Endothelial cell of hepatic sinusoid (primary cell): ENCODE data around the gene P2RY6.
"Not testable (repeated sequence)": the region's sequence is repeated elsewhere in the genome, so short reads cannot be mapped to it uniquely, and the experiment has no call there.

ENCODE experiments used
- in situ Hi-C: cut with HindIII; loops from 2 replicates; pipeline ENCODE4 v1.10.0; 2017; ENCODE audit warnings: low sequenced_read_pairs

The P2RY6 gene

GRCh38 chr11:73258104-73259035, 13.8 kb upstream of the P2RY6 start:
- in situ Hi-C loops: no loop called here

GRCh38 chr11:73259406-73260126, 12.6 kb upstream of the P2RY6 start:
- in situ Hi-C loops: no loop called here

- in situ Hi-C loops: no loop called here
Measured at GRCh38 chr11:73260127-73260457, 12.0 kb upstream of the P2RY6 start.

GRCh38 chr11:73262851-73263495, 9.2 kb upstream of the P2RY6 start:
- in situ Hi-C loops: no loop called here

- in situ Hi-C loops: no loop called here
Measured at GRCh38 chr11:73263640-73264039, 8.5 kb upstream of the P2RY6 start.

GRCh38 chr11:73265278-73265810, 6.8 kb upstream of the P2RY6 start:
- in situ Hi-C loops: loop anchor here (5.0 kb wide), 1 partner anchor 73 kb away; no protein-coding TSS in a partner anchor

DNA sequence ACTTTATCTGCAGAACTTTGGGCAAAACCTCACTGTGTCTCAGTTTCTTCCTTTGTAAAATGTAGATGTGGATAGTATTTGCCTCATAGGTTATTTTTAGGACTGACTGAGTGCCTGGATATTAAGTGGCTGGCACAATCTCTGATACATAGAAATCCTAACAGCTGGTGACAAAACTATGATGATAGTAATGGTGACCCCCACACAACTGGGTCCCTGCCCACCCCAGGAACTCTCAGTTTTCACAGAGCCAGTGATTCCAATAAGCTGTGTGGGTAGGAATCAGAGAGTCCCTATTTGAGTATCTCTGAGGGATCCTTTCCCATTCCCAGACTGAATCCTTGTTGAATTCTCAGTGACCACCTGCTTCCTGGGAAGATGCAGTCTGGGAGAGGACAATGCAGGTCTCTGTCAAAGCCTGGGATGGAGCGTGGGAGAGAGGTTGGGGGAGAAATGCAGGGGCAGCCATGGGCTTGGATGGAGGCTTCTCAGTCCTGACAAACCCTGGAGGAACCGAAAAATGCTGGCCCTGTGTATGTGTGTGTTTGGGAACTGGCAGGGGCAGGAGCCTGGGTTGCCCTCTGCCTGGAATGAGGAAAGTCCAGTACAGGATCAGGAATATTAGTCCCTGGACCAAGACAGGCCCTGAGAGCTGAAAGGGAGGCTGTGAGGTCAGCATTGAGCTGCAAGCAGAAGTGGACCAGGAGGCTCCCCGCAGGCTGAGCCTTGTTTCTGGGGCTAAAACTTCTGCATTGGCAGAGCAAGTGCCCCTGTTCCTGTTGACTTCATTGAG, 6.1 kb upstream of the P2RY6 start:
- in situ Hi-C loops: loop anchor here (5.0 kb wide), 1 partner anchor 74 kb away; no protein-coding TSS in a partner anchor

DNA sequence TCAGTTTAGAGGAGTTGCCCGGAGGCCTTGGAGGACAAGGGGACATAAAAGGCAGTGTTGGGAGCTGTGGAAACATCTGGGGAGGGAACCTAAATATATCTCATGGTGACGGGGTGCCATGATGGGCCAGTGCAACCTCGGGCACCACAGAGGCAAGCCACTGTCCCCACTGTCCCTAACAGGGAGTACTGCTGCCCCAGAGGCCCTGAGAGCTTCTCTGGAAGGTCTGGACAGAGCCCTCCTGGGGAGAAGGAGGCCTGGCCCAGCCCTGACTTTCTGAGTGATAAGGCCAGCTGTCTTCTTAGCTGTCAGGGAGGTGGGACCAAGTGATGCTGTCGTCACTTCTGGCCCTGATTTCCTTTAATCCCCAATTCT, 5.5 kb upstream of the P2RY6 start:
- in situ Hi-C loops: loop anchor here (5.0 kb wide), 1 partner anchor 74 kb away; no protein-coding TSS in a partner anchor

GRCh38 chr11:73267122-73267846, 4.9 kb upstream of the P2RY6 start:
- in situ Hi-C loops: loop anchor here (5.0 kb wide), 1 partner anchor 75 kb away; no protein-coding TSS in a partner anchor

DNA sequence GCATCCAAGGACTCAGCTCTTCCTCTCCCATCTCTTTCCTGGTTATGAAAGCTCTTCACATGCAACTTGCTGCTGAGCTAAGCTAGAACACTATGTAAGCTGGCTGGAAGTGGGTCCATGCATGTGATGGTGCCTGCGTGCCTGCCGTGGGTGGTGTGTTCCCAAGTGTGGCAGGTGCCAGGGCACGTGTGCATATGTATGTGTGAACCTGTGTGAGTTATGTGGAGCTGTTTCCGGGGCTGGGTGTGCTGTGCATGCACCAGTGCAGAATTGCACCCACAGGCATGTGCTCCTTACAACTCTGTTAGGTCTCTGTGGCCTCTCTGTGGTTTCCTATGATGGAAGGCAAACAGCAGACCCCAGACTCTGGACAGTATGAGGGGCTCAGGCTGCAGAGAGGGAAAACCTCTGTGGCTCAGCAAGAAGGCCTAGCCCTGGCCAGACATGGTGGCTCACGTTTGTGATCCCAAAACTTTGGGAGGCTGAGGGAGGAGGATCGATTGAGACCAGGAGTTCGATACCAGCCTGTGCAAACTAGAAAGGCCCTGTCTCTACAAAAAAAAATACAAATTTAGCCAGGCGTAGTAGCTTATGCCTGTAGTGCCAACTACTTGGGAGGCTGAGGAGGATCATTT, 4.1 kb upstream of the P2RY6 start:
- in situ Hi-C loops: loop anchor here (5.0 kb wide), 1 partner anchor 76 kb away; no protein-coding TSS in a partner anchor

DNA sequence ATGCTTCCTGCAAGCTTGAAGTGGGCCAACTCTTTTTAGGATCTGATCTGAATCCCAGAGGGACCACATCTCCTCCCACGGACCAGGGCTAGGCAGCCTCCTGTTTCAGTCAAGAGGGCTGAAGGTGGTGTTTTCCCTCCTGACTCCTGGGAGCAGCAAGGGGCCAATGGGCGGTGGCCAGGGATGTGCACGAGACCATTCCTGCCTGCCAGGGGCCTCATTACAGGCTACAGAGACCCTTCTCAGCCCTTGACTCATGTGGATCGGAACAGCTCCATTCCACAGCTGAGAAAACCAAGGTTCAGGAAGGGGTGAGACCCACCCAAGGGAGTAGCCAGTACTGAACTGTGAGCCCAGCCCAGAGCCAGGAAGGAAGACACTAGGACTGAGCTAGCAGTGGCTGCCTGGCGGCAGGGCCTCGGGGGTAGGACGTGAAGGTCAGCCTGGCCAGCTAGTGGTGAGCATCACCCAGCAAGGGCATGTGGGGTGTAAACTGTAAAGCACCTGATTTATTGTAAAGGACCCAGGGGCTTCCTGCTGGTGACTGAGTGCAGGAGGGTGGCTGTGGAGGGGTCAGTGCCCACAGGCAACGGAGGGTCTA, 3.4 kb upstream of the P2RY6 start:
- in situ Hi-C loops: loop anchor here (5.0 kb wide), 1 partner anchor 76 kb away; no protein-coding TSS in a partner anchor

DNA sequence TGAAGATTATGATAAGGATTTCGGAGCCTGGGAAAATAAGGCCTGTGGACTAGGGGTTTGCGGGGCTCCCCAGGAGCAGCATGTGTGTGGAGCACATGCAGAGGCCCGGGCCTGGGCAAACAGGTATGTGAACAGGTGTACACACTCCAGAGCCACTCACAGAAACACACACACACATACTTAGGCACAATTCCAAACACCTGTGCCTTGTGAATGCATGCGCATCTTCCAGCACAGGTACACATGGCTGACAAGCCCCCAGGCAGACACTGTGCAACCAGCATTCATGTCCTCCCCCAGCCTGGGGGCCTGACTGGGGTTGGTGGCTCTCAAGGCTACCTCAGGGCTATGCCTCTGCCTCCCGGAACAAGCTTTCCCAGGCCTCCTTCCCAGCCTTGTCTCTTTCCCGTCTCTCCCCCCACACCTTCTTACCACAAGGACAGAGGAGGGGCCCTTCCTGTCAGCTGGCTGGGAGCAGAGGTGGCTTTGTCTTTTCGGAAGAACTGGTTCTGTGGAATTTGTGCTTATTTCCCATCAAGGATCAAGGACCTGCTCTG, 2.6 kb upstream of the P2RY6 start:
- in situ Hi-C loops: loop anchor here (5.0 kb wide), 1 partner anchor 77 kb away; no protein-coding TSS in a partner anchor

GRCh38 chr11:73270016-73270854, 1.9 kb upstream of the P2RY6 start:
- in situ Hi-C loops: no loop called here

DNA sequence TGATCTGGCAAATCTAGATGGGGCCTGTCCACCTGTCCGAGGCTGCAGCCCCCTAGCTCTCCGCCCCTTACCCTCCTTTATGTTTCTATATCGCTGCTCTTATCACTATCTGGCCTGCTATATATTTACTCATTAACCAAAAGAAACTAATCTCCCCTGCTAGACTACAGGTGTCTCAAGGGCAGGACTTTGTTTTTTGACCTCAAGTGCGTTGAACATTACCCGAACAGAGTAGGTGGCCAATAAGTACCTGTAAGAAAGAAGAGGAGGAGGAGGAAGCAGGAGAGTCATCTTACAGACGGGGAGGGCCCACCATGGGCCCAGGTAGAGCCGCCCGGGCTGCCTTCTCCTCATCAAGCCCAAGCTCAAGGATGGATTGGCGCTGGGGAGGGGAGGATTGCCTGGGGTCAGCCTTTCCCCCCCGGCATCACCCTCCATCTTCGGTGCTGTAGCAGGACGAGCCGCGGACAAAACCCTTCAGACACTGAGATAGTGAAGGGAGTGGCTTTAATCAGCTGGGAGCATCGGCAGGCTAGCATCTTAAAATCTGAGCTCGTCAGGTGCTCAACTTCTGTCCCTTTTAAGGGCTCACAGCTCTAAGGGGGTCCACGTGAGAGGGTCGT, 1.2 kb upstream of the P2RY6 start:
- in situ Hi-C loops: no loop called here

- in situ Hi-C loops: not testable (repeated sequence)
Measured at GRCh38 chr11:73271478-73271865, 666 bp upstream of the P2RY6 start.

- in situ Hi-C loops: no loop called here
Measured at GRCh38 chr11:73272680-73273038, 521 bp downstream of the P2RY6 start.
